IMR-90 (cell line): ENCODE results near the gene CIDEC.

ENCODE experiments used
- BHLHE40 ChIP-seq: fragments of 150-350 bp; IDR thresholded peaks from 2 replicates; pipeline ENCODE4 v1.6.1; 2016; ENCODE audit warnings: mild to moderate bottlenecking, low read depth, low read length
- CEBPB ChIP-seq: IDR thresholded peaks from 2 replicates; pipeline ENCODE4 v1.6.1; 2012; ENCODE audit warnings: low read depth, low read length, improper control_type of control experiment
- NFE2L2 ChIP-seq: fragments of 150-350 bp; IDR thresholded peaks from 2 replicates; pipeline ENCODE4 v1.6.1; 2016; ENCODE audit warnings: low read depth, mild to moderate bottlenecking, low read length
- POLR2A ChIP-seq: IDR thresholded peaks from 2 replicates; pipeline ENCODE4 v1.6.1; 2012; ENCODE audit warnings: mild to moderate bottlenecking, low read depth, low read length
- RAD21 ChIP-seq: IDR thresholded peaks from 2 replicates; pipeline ENCODE4 v1.6.1; 2012; ENCODE audit warnings: low read length, improper control_type of control experiment
- RCOR1 ChIP-seq: IDR thresholded peaks from 2 replicates; pipeline ENCODE4 v1.6.1; 2012; ENCODE audit warnings: mild to moderate bottlenecking, low read length, improper control_type of control experiment; ENCODE audit not compliant: insufficient replicate concordance
- RFX5 ChIP-seq: IDR thresholded peaks from 2 replicates; pipeline ENCODE4 v1.8.0; 2012; ENCODE audit warnings: low read depth, mild to moderate bottlenecking, low read length, moderate library complexity
- SMC3 ChIP-seq: fragments of 150-350 bp; IDR thresholded peaks from 2 replicates; pipeline ENCODE4 v1.6.1; 2016; ENCODE audit warnings: low read depth, mild to moderate bottlenecking, antibody characterized with exemption, low read length, moderate library complexity
- TF ChIP-seq, protein P1 (sequence below): conservative IDR thresholded peaks from 2 replicates; pipeline ENCODE4 v1.5.1; 2012; ENCODE audit warnings: mild to moderate bottlenecking, low read depth, low read length, improper control_type of control experiment
- TF ChIP-seq, protein P2 (sequence below): fragments of 150-350 bp; IDR thresholded peaks from 2 replicates; pipeline ENCODE4 v1.6.1; 2016; ENCODE audit warnings: low read depth, mild to moderate bottlenecking, low read length, moderate library complexity, borderline replicate concordance

DNA sequence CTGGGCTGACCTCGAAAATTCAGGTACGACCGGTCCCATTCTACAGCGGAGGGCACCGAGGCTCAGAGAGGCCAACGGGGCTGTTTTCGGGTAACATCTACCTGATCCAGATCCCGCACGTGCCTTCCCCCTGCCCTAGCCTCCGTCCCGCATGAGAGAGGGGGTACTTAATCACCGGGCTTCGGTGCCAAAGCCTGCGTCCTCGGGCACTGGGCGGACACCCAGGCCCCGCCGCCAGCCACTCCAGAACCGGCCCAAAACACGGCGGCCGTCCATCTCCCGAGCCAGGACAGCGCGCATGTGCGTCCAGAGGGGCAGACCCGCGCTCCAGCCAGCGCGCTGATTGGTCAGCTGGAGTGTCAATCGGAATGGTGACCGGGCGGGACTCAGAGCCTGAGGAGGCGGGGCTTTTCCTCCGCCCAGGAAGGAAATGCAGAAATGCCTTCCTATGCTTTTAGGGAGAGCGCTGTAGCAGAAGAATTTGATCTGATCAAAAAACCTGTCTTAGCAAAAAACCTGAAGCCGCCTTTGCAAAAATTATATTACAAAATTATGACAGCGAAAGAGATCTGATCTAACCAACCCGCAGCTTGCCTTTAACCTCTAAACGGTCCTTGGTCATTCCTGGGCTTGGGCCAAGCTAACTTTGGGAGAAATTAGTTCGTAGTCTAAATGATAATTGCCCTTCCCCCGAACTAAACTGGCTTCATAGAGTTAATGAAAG, 36.2 kb downstream of the CIDEC start, which contains the start of gene RPUSD3:
- TF ChIP-seq, protein P1, sequence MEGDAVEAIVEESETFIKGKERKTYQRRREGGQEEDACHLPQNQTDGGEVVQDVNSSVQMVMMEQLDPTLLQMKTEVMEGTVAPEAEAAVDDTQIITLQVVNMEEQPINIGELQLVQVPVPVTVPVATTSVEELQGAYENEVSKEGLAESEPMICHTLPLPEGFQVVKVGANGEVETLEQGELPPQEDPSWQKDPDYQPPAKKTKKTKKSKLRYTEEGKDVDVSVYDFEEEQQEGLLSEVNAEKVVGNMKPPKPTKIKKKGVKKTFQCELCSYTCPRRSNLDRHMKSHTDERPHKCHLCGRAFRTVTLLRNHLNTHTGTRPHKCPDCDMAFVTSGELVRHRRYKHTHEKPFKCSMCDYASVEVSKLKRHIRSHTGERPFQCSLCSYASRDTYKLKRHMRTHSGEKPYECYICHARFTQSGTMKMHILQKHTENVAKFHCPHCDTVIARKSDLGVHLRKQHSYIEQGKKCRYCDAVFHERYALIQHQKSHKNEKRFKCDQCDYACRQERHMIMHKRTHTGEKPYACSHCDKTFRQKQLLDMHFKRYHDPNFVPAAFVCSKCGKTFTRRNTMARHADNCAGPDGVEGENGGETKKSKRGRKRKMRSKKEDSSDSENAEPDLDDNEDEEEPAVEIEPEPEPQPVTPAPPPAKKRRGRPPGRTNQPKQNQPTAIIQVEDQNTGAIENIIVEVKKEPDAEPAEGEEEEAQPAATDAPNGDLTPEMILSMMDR = no peak
- no peak for TF ChIP-seq POLR2A
- TF ChIP-seq SMC3 = no peak
- TF ChIP-seq, protein P2, sequence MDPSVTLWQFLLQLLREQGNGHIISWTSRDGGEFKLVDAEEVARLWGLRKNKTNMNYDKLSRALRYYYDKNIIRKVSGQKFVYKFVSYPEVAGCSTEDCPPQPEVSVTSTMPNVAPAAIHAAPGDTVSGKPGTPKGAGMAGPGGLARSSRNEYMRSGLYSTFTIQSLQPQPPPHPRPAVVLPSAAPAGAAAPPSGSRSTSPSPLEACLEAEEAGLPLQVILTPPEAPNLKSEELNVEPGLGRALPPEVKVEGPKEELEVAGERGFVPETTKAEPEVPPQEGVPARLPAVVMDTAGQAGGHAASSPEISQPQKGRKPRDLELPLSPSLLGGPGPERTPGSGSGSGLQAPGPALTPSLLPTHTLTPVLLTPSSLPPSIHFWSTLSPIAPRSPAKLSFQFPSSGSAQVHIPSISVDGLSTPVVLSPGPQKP = no peak
- TF ChIP-seq NFE2L2 = no peak
- peak; percentile 76 for TF ChIP-seq BHLHE40
- TF ChIP-seq RCOR1 = no peak
- no peak for TF ChIP-seq RFX5
- TF ChIP-seq RAD21 = no peak
- TF ChIP-seq CEBPB = no peak
